GM19438 (cell line): ENCODE results near the gene STAU1.

Experiments
- ATAC-seq: cut with Tn5 transposase; IDR thresholded peaks from one replicate; pipeline ENCODE4 v1.9.1; 2021; ENCODE audit warnings: low read depth; ENCODE audit not compliant: unreplicated experiment

STAU1 gene

GRCh38 chr20:49187851-49188641, at the start of gene STAU1:
TSS of gene STAU1 (minus strand) at chr20:49188334. CDS start at chr20:49166201, 22,133 bp downstream.
- ATAC-seq: peak; percentile 86

GRCh38 chr20:49237531-49237930, 49.4 kb upstream of the STAU1 start:
- ATAC-seq: no peak

GRCh38 chr20:49236301-49236700, 48.2 kb upstream of the STAU1 start:
- no peak for ATAC-seq

- no peak for ATAC-seq
Observed at GRCh38 chr20:49234831-49235230, 46.7 kb upstream of the STAU1 start.

- ATAC-seq: no peak
Observed at GRCh38 chr20:49233226-49233625, 45.1 kb upstream of the STAU1 start.

- ATAC-seq: no peak
Observed at GRCh38 chr20:49231471-49231870, 43.3 kb upstream of the STAU1 start.

- no peak for ATAC-seq
Observed at GRCh38 chr20:49230561-49231133, 42.5 kb upstream of the STAU1 start.

GRCh38 chr20:49230021-49230420, 41.9 kb upstream of the STAU1 start:
- no peak for ATAC-seq

GRCh38 chr20:49229381-49229780, 41.2 kb upstream of the STAU1 start:
- no peak for ATAC-seq

GRCh38 chr20:49228676-49229075, 40.5 kb upstream of the STAU1 start:
- ATAC-seq: no peak

- ATAC-seq: no peak
Observed at GRCh38 chr20:49225896-49226295, 37.8 kb upstream of the STAU1 start.

GRCh38 chr20:49219924-49220831, 32.0 kb upstream of the STAU1 start:
- no peak for ATAC-seq

- ATAC-seq: peak; percentile 83
Observed at GRCh38 chr20:49219091-49219923, 31.2 kb upstream of the STAU1 start, which contains the start of gene DDX27. TSS of gene DDX27 (plus strand) at chr20:49219416. CDS start at chr20:49219449, 33 bp downstream.

GRCh38 chr20:49218739-49219090, 30.6 kb upstream of the STAU1 start:
- ATAC-seq: peak; percentile 5

- no peak for ATAC-seq
Observed at GRCh38 chr20:49216991-49217578, 29.0 kb upstream of the STAU1 start.

GRCh38 chr20:49215232-49215631, 27.1 kb upstream of the STAU1 start:
- no peak for ATAC-seq

GRCh38 chr20:49214571-49214970, 26.4 kb upstream of the STAU1 start:
- no peak for ATAC-seq

- no peak for ATAC-seq
Observed at GRCh38 chr20:49210757-49211110, 22.6 kb upstream of the STAU1 start.

- no peak for ATAC-seq
Observed at GRCh38 chr20:49210101-49210756, 22.1 kb upstream of the STAU1 start.
